Aorta (tissue), 5 donors: ENCODE results near the gene BBC3. TPM values are rescaled to one million over a fixed set of nuclear protein-coding genes. Genes with fewer than 3 reads are reported as not detected.
"Not testable (repeated sequence)": the region's sequence is repeated elsewhere in the genome, so short reads cannot be mapped to it uniquely, and the experiment has no call there.

Experiments
- ATAC-seq: fragments of 200-7000 bp; cut with Tn5 transposase; one replicate; pipeline ENCODE4 v1.9.1; 2022; ENCODE audit warnings: moderate library complexity; ENCODE audit not compliant: low FRiP score
- DNase-seq, 2 donors: peaks; one replicate each; pipeline ENCODE4 v3.0.0-alpha.2; 2020
- H3K27ac ChIP-seq, 2 donors: one replicate each; pipeline ENCODE4 v1.5.1; 2013; ENCODE audit warnings: low read length in 2 of 2, mild to moderate bottlenecking in 2 of 2, moderate library complexity in 2 of 2, control low read depth in 1 of 2, inconsistent platforms in 1 of 2, low read depth in 1 of 2
- H3K27me3 ChIP-seq, 2 donors: one replicate each; pipeline ENCODE4 v1.6.1; 2013; ENCODE audit warnings: control low read depth in 1 of 2, low read length in 1 of 2, mild to moderate bottlenecking in 1 of 2, moderate library complexity in 1 of 2; ENCODE audit not compliant: insufficient read depth in 2 of 2, control insufficient read depth in 1 of 2
- H3K36me3 ChIP-seq, 2 donors: one replicate each; pipeline ENCODE4 v1.6.1; 2013; ENCODE audit warnings: control low read depth in 1 of 2, low read length in 1 of 2, mild to moderate bottlenecking in 1 of 2; ENCODE audit not compliant: insufficient read depth in 2 of 2, control insufficient read depth in 1 of 2
- H3K4me1 ChIP-seq, 2 donors: one replicate each; pipeline ENCODE4 v1.6.1; 2013; ENCODE audit warnings: low read length in 2 of 2, control low read depth in 1 of 2, mild to moderate bottlenecking in 1 of 2, moderate library complexity in 1 of 2; ENCODE audit not compliant: insufficient read depth in 2 of 2, control insufficient read depth in 1 of 2
- H3K4me3 ChIP-seq, 2 donors: one replicate each; pipeline ENCODE4 v1.5.1; 2013; ENCODE audit warnings: low read length in 2 of 2, control low read depth in 1 of 2, mild to moderate bottlenecking in 1 of 2
- H3K9me3 ChIP-seq: one replicate; pipeline ENCODE4 v1.6.1; 2013; ENCODE audit warnings: mild to moderate bottlenecking, low read length; ENCODE audit not compliant: control insufficient read depth
- WGBS, 2 donors: extraction: QIAGEN DNeasy Blood & Tissue Kit; methylation state at CpG; one replicate each; pipeline ENCODE4 v1.1.7; 2013; 5-methylcytosine and 5-hydroxymethylcytosine counted together
- intact Hi-C, 2 donors: fragments of 100-400 bp; cut with DNase I; formaldehyde crosslinking; loops; one replicate each; pipeline versions ENCODE4 v1.14.2 to v1.15.0; 2022
- long read RNA-seq, 2 donors: library from polyadenylated mRNA; unstranded; transcript quantifications; one replicate each; pipeline ENCODE4 v2.0.0, GENCODE V29; 2020 to 2021
- polyA plus RNA-seq, 2 donors: library from polyadenylated mRNA; stranded (reverse); fragments of 200-250 nt; gene quantifications; one replicate each; pipeline ENCODE4 v1.2.3, GENCODE V29; 2013
- total RNA-seq, 2 donors: library from RNA; stranded (reverse); fragmentation: NEBNext Ultra II Directional; extraction: Animal tissue kit (Norgen Biotek cat#: 25700); gene quantifications; one replicate each; pipeline ENCODE4 v1.2.1, GENCODE V29; 2021
- donor health status: healthy with polysubstance abuse.
- donor health status: Bipolar disorder and iron deficiency.
- donor health status: DM: no; HTN: no; CAD: no.
- donor health status: DM: no; HTN: no; CAD: no.
- donor health status: DM: yes; HTN: yes; CAD: no.

BBC3 gene
- total RNA-seq = 1 to 10 TPM; 8.0 to 8.6 TPM
- 1 to 10 TPM; 6.1 TPM for polyA plus RNA-seq
- long read RNA-seq, donor 1, partial matches to known transcripts = 0 of 3 reads
- long read RNA-seq, donor 1, other reads (novel, unspliced or antisense) = 1 of 3 reads
- long read RNA-seq, donor 2, partial matches to known transcripts = 1 of 2 reads
- long read RNA-seq, donor 2, other reads (novel, unspliced or antisense) = 1 of 2 reads

GRCh38 chr19:47230921-47231214, at the start of gene BBC3:
Gene BBC3 (minus strand): TSS chr19:47231199. CDS start chr19:47228431, 2,768 bp downstream.
- Histone ChIP-seq H3K4me3 (peak within 1 kb of the TSS; percentile 86 to 98), H3K27ac (peak within 1 kb of the TSS; percentile 14 to 75), H3K9me3 (no peaks in the 10 kb centered on the region), H3K27me3 (peaks cover 0 to 2% of the 10 kb centered on the region in 2 donors), H3K4me1 (no peaks in the 10 kb centered on the region), H3K36me3 (no peaks in the 10 kb centered on the region)
- 0 to 1% methylated on average over 28 to 43 of the region's 43 CpGs for WGBS, 2 donors
- intact Hi-C loops = no loop called here
- DNase-seq = no peak
- ATAC-seq = no peak

GRCh38 chr19:47280183-47280797, 49.3 kb upstream of the BBC3 start:
- intact Hi-C loops = loop anchor here in 1 of 2 donors (10.0 kb wide), 1 partner anchor 415 kb away; no protein-coding TSS in a partner anchor
- Histone ChIP-seq H3K27ac (no peak overlapping the region), H3K4me1 (no peaks in the 10 kb centered on the region), H3K27me3 (no peaks in the 10 kb centered on the region), H3K9me3 (no peaks in the 10 kb centered on the region), H3K4me3 (no peak overlapping the region), H3K36me3 (no peaks in the 10 kb centered on the region)
- WGBS, 2 donors = 89 to 90% methylated on average over 13 of the region's 13 CpGs
- ATAC-seq = no peak
- DNase-seq = no peak

GRCh38 chr19:47276513-47276912, 45.5 kb upstream of the BBC3 start:
- H3K4me1 ChIP-seq, ATAC-seq, H3K9me3 ChIP-seq, DNase-seq, H3K4me3 ChIP-seq, H3K27ac ChIP-seq, H3K36me3 ChIP-seq, H3K27me3 ChIP-seq: not testable (repeated sequence)
- 88 to 92% methylated on average over 3 of the region's 3 CpGs for WGBS, 2 donors
- intact Hi-C loops = loop anchor here in 1 of 2 donors (10.0 kb wide), 2 partner anchors 238 to 1358 kb away; partner anchors contain the start of genes DBP and NAPA

GRCh38 chr19:47275791-47276461, 44.9 kb upstream of the BBC3 start:
- intact Hi-C loops = loop anchor here in 1 of 2 donors (2.0 to 10.0 kb wide), 3 partner anchors 19 to 1359 kb away; partner anchors contain the start of genes CCDC9, DBP and NAPA
- H3K36me3 ChIP-seq = no peaks in the 10 kb centered on the region
- no peaks in the 10 kb centered on the region for H3K27me3 ChIP-seq
- no peaks in the 10 kb centered on the region for H3K4me1 ChIP-seq
- no peak overlapping the region for H3K4me3 ChIP-seq
- ATAC-seq (no peak), DNase-seq (peak; percentile 71 to 86)
- no peaks in the 10 kb centered on the region for H3K9me3 ChIP-seq
- 45 to 57% methylated on average over 13 of the region's 13 CpGs for WGBS, 2 donors
- peak overlapping the region in 1 of 2 donors; percentile 6 for H3K27ac ChIP-seq

- peak overlapping the region; percentile 45 to 48 for H3K4me3 ChIP-seq
- no peak for ATAC-seq
- intact Hi-C loops = loop anchor here in 1 of 2 donors (2.0 to 10.0 kb wide), 3 partner anchors 18 to 1360 kb away; partner anchors contain the start of genes CCDC9, DBP and NAPA
- 3 to 6% methylated on average over 49 to 82 of the region's 82 CpGs for WGBS, 2 donors
- H3K27me3 ChIP-seq = no peaks in the 10 kb centered on the region
- no peaks in the 10 kb centered on the region for H3K9me3 ChIP-seq
- H3K27ac ChIP-seq = peak overlapping the region in 1 of 2 donors; percentile 63
- no peaks in the 10 kb centered on the region for H3K4me1 ChIP-seq
- no peaks in the 10 kb centered on the region for H3K36me3 ChIP-seq
- peak in 1 of 2 donors; percentile 71 for DNase-seq
Measured at GRCh38 chr19:47274891-47275761, 44.1 kb upstream of the BBC3 start.

GRCh38 chr19:47274071-47274890, 43.3 kb upstream of the BBC3 start, which contains the start of gene INAFM1:
Gene INAFM1 (plus strand): TSS chr19:47274885. CDS start chr19:47274920, 35 bp downstream.
- peak within 1 kb of the TSS; percentile 87 to 93 for H3K27ac ChIP-seq
- no peaks in the 10 kb centered on the region for H3K4me1 ChIP-seq
- 2% methylated on average over 46 to 72 of the region's 72 CpGs for WGBS, 2 donors
- ATAC-seq (peak; percentile 93), DNase-seq (peak; percentile 99 to 100)
- no peaks in the 10 kb centered on the region for H3K9me3 ChIP-seq
- H3K4me3 ChIP-seq = peak within 1 kb of the TSS; percentile 48 to 72
- intact Hi-C loops = loop anchor here in 1 of 2 donors (2.0 to 10.0 kb wide), 3 partner anchors 17 to 1361 kb away; partner anchors contain the start of genes CCDC9, DBP and NAPA
- H3K27me3 ChIP-seq = no peaks in the 10 kb centered on the region
- no peaks in the 10 kb centered on the region for H3K36me3 ChIP-seq

- no peaks in the 10 kb centered on the region for H3K9me3 ChIP-seq
- peak overlapping the region; percentile 87 to 90 for H3K27ac ChIP-seq
- no peaks in the 10 kb centered on the region for H3K4me1 ChIP-seq
- 0% methylated on average over 53 to 54 of the region's 54 CpGs for WGBS, 2 donors
- peak; percentile 97 to 98 for DNase-seq
- H3K36me3 ChIP-seq = no peaks in the 10 kb centered on the region
- ATAC-seq = peak; percentile 91
- no peaks in the 10 kb centered on the region for H3K27me3 ChIP-seq
- peak overlapping the region; percentile 46 to 72 for H3K4me3 ChIP-seq
- intact Hi-C loops = loop anchor here in 1 of 2 donors (2.0 to 10.0 kb wide), 3 partner anchors 17 to 1361 kb away; partner anchors contain the start of genes CCDC9, DBP and NAPA
Measured at GRCh38 chr19:47273313-47274070, 42.5 kb upstream of the BBC3 start.
